ENCODE measurements around the gene MDN1. TPM values are rescaled to one million over a fixed set of nuclear protein-coding genes. Genes with fewer than 3 reads are reported as not detected.

Gene MDN1
- total RNA-seq, 2 experiments from 2014 or later: 69.0 TPM

- intact Hi-C loops (cut with micrococcal nuclease): no loop called here
- ChIA-PET POLR2A (no interaction called here), CTCF (interaction anchor here (1.0 kb wide), 1 partner anchor 341 kb away, joined by 3 read pairs; no protein-coding TSS in a partner anchor)
- H3K4me3 Mint-ChIP-seq: no peak overlapping the region
- no peak overlapping the region for H3K27ac Mint-ChIP-seq
- H3K4me1 Mint-ChIP-seq (ENCODE audit: low read depth): no peaks in the 10 kb centered on the region
- H3K27me3 Mint-ChIP-seq: no peaks in the 10 kb centered on the region
- no peaks in the 10 kb centered on the region for H3K9me3 Mint-ChIP-seq
- DNase-seq (no peak), ATAC-seq (no peak)
- TF ChIP-seq, protein P1, sequence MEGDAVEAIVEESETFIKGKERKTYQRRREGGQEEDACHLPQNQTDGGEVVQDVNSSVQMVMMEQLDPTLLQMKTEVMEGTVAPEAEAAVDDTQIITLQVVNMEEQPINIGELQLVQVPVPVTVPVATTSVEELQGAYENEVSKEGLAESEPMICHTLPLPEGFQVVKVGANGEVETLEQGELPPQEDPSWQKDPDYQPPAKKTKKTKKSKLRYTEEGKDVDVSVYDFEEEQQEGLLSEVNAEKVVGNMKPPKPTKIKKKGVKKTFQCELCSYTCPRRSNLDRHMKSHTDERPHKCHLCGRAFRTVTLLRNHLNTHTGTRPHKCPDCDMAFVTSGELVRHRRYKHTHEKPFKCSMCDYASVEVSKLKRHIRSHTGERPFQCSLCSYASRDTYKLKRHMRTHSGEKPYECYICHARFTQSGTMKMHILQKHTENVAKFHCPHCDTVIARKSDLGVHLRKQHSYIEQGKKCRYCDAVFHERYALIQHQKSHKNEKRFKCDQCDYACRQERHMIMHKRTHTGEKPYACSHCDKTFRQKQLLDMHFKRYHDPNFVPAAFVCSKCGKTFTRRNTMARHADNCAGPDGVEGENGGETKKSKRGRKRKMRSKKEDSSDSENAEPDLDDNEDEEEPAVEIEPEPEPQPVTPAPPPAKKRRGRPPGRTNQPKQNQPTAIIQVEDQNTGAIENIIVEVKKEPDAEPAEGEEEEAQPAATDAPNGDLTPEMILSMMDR (IDR thresholded peaks at IDR 0.05): no peak
- H3K36me3 Mint-ChIP-seq (ENCODE audit: low read depth): peaks cover 51% of the 10 kb centered on the region
Measured at GRCh38 chr6:89708316-89708715, 111.3 kb downstream of the MDN1 start.

DNA sequence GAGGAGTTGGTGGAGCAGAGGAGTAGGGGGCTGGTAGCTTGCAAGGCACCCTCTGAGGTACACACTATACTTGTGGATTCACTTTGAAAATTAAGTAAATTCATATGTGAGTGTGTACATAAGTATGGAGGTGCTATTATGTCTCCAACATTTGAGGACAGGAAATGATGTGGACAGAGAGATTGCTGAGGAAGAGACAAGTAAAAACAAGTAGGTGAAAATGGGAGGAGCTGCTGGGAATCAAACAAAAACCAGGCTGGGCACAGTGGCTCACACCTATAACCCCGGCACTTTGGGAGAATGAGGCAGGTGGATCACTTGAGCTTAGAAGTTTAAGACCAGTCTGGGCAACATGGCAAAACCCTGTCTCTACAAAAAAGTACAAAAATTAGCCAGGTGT lies 111.8 kb downstream of the MDN1 start:
- POLR2A ChIA-PET: interaction anchor here (0.6 kb wide), 1 partner anchor 22 kb away, joined by 3 read pairs; no protein-coding TSS in a partner anchor
- CTCF ChIA-PET: interaction anchor here (0.7 to 1.0 kb wide), 2 partner anchors 32 to 341 kb away, joined by 3 read pairs; no protein-coding TSS in a partner anchor
- TF ChIP-seq, protein P1 (IDR thresholded peaks at IDR 0.05): no peak
- peaks cover 49% of the 10 kb centered on the region for H3K36me3 Mint-ChIP-seq (ENCODE audit: low read depth)
- no peak overlapping the region for H3K4me3 Mint-ChIP-seq
- H3K27ac Mint-ChIP-seq: peak overlapping the region; percentile 2
- H3K27me3 Mint-ChIP-seq: no peaks in the 10 kb centered on the region
- H3K9me3 Mint-ChIP-seq: no peaks in the 10 kb centered on the region
- no peak for DNase-seq
- H3K4me1 Mint-ChIP-seq (ENCODE audit: low read depth): no peaks in the 10 kb centered on the region
- no peak for ATAC-seq
- intact Hi-C loops (cut with micrococcal nuclease): no loop called here

DNA sequence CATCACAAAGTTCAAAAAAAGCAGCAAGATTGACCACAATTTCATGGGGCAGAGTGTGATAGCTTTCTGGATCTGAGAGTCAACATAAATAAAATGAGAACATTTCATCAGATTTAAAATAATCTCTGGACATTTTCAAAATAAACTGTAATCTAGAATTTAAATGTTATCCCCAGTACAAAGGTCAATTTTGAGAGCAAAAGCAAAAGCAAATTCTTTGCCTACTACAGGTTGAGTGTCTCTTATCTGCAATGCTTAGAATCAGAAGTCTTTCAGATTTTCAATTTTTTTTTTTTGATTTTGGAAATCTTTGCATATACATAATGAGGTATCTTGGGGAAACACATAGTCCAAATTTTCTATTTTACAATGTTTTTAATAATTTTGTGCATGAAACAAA lies 113.5 kb downstream of the MDN1 start:
- no peak for DNase-seq
- POLR2A ChIA-PET: no interaction called here
- Mint-ChIP-seq H3K4me1 (ENCODE audit: low read depth) (no peaks in the 10 kb centered on the region), H3K9me3 (no peaks in the 10 kb centered on the region), H3K36me3 (ENCODE audit: low read depth) (peaks cover 51% of the 10 kb centered on the region), H3K27ac (peak overlapping the region; percentile 30), H3K27me3 (no peaks in the 10 kb centered on the region), H3K4me3 (no peak overlapping the region)
- CTCF ChIA-PET: no interaction called here
- TF ChIP-seq, protein P1 (IDR thresholded peaks at IDR 0.05): no peak
- intact Hi-C loops (cut with micrococcal nuclease): no loop called here
- no peak for ATAC-seq

DNA sequence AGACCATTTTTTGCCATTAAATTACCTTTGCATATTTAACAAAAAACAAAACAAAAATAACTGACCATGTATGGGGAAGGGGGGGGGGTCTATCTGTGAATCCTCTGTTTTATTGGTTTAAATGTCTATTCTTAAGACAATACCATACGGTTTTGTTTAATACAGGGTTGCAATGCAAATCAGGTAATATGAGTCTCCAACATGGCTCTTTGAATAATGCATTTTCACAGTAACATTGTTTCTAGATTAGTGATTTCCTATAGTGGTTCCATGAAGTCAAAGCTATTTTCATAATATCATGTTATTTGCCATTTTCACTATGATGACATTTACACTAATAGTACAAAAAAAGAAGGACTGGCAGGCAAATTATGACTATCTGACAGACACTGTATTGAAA lies 116.3 kb downstream of the MDN1 start:
- DNase-seq: no peak
- no peak for ATAC-seq
- POLR2A ChIA-PET: no interaction called here
- TF ChIP-seq, protein P1 (IDR thresholded peaks at IDR 0.05): no peak
- Mint-ChIP-seq H3K4me1 (ENCODE audit: low read depth) (no peaks in the 10 kb centered on the region), H3K9me3 (no peaks in the 10 kb centered on the region), H3K27ac (no peak overlapping the region), H3K36me3 (ENCODE audit: low read depth) (peaks cover 45% of the 10 kb centered on the region), H3K27me3 (no peaks in the 10 kb centered on the region), H3K4me3 (no peak overlapping the region)
- CTCF ChIA-PET: no interaction called here
- intact Hi-C loops (cut with micrococcal nuclease): no loop called here

- DNase-seq (no peak), ATAC-seq (no peak)
- H3K27me3 Mint-ChIP-seq: no peaks in the 10 kb centered on the region
- H3K36me3 Mint-ChIP-seq (ENCODE audit: low read depth): peaks cover 43% of the 10 kb centered on the region
- intact Hi-C loops (cut with micrococcal nuclease): no loop called here
- no peak overlapping the region for H3K27ac Mint-ChIP-seq
- no peaks in the 10 kb centered on the region for H3K4me1 Mint-ChIP-seq (ENCODE audit: low read depth)
- no peaks in the 10 kb centered on the region for H3K9me3 Mint-ChIP-seq
- ChIA-PET POLR2A (no interaction called here), CTCF (no interaction called here)
- H3K4me3 Mint-ChIP-seq: no peak overlapping the region
- TF ChIP-seq, protein P1 (IDR thresholded peaks at IDR 0.05): no peak
Measured at GRCh38 chr6:89702349-89702748, 117.2 kb downstream of the MDN1 start.

Measured in activated CD8-positive, alpha-beta T cell treated with anti-CD3 and anti-CD28 coated beads for 36 hours (primary cell).